IMR-90 (cell line): ENCODE data around the gene IL4R. TPM values are rescaled to one million over a fixed set of nuclear protein-coding genes. Genes with fewer than 3 reads are reported as not detected.

Source experiments
- ATAC-seq: fragments of 200-7000 bp; cut with Tn5 transposase; 2 replicates; pipeline ENCODE4 v1.9.1; 2020; ENCODE audit warnings: low read depth, mild to moderate bottlenecking, moderate library complexity
- BruUV-seq: library from RNA; stranded (reverse); fragments of 400-500 nt; replicated peaks from 2 replicates; lab custom pipeline; 2021; lab: Mats Ljungman, UMichigan
- CTCF ChIA-PET: fragments of 300-600 bp; formaldehyde crosslinking; extraction: SDS; loops from one replicate; lab custom pipeline; 2021; ENCODE audit warnings: antibody characterized with exemption; lab: Yijun Ruan, JAX
- POLR2A ChIA-PET: fragments of 300-600 bp; sonication (Branson Sonifier 250); formaldehyde crosslinking; loops from one replicate; lab custom pipeline; 2022; ENCODE audit warnings: antibody characterized with exemption; ENCODE audit not compliant: unreplicated experiment; lab: Charles Lee
- DNase-seq: peaks from one replicate; pipeline ENCODE4 v3.0.0; 2013
- H2AFZ ChIP-seq: replicated peaks from 2 replicates; pipeline ENCODE3; 2013; ENCODE audit warnings: low read length, mild to moderate bottlenecking; ENCODE audit not compliant: poor library complexity
- H2AK5ac ChIP-seq: 2 replicates; pipeline ENCODE4 v1.6.1; 2013; ENCODE audit warnings: low read depth, low read length, inconsistent platforms
- H2AK9ac ChIP-seq: replicated peaks from 2 replicates; pipeline ENCODE3; 2013; ENCODE audit warnings: mild to moderate bottlenecking, low read depth, low read length, moderate library complexity; ENCODE audit not compliant: poor library complexity
- H2BK120ac ChIP-seq: 2 replicates; pipeline ENCODE4 v1.6.1; 2013; ENCODE audit warnings: low read depth, low read length, inconsistent platforms
- H2BK15ac ChIP-seq: 3 replicates; pipeline ENCODE4 v1.6.1; 2013; ENCODE audit warnings: low read depth, low read length, inconsistent platforms
- H2BK20ac ChIP-seq: 2 replicates; pipeline ENCODE4 v1.6.1; 2013; ENCODE audit warnings: low read depth, mild to moderate bottlenecking, inconsistent platforms, low read length, moderate library complexity
- H2BK5ac ChIP-seq: 2 replicates; pipeline ENCODE4 v1.6.1; 2013; ENCODE audit warnings: mild to moderate bottlenecking, low read depth, low read length, inconsistent platforms; ENCODE audit not compliant: poor library complexity, severe bottlenecking
- H3K14ac ChIP-seq: replicated peaks from 2 replicates; pipeline ENCODE4 v1.6.1; 2013; ENCODE audit warnings: low read depth, low read length, inconsistent platforms
- H3K18ac ChIP-seq: 2 replicates; pipeline ENCODE4 v1.6.1; 2013; ENCODE audit warnings: low read depth, low read length, control low read depth
- H3K23ac ChIP-seq: 2 replicates; pipeline ENCODE4 v1.6.1; 2013; ENCODE audit warnings: low read depth, low read length, inconsistent platforms
- H3K27ac ChIP-seq: 2 replicates; pipeline ENCODE4 v1.5.1; 2013; ENCODE audit warnings: mild to moderate bottlenecking, control low read depth, low read length; ENCODE audit not compliant: insufficient read depth
- H3K27me3 ChIP-seq: 2 replicates; pipeline ENCODE4 v1.6.1; 2013; ENCODE audit warnings: low read length; ENCODE audit not compliant: control insufficient read depth, insufficient read depth
- H3K36me3 ChIP-seq: 2 replicates; pipeline ENCODE4 v1.6.1; 2013; ENCODE audit warnings: low read length, mixed read lengths; ENCODE audit not compliant: control insufficient read depth, insufficient read depth
- H3K4ac ChIP-seq: 2 replicates; pipeline ENCODE4 v1.6.1; 2013; ENCODE audit warnings: low read depth, low read length, inconsistent platforms
- H3K4me1 ChIP-seq: 2 replicates; pipeline ENCODE4 v1.6.1; 2013; ENCODE audit warnings: low read length, mixed read lengths; ENCODE audit not compliant: control insufficient read depth, insufficient read depth
- H3K4me2 ChIP-seq: 2 replicates; pipeline ENCODE4 v1.6.1; 2013; ENCODE audit warnings: low read depth, mild to moderate bottlenecking, control low read depth, low read length, moderate library complexity
- H3K4me3 ChIP-seq: 2 replicates; pipeline ENCODE4 v1.5.1; 2013; ENCODE audit warnings: low read depth, mild to moderate bottlenecking, control low read depth, low read length, moderate library complexity; ENCODE audit not compliant: insufficient read depth
- H3K56ac ChIP-seq: 2 replicates; pipeline ENCODE4 v1.6.1; 2013; ENCODE audit warnings: low read length, inconsistent platforms; ENCODE audit not compliant: insufficient read depth; ENCODE audit errors: extremely low read depth
- H3K79me1 ChIP-seq, 2 experiments: 2 replicates each; pipeline ENCODE4 v1.6.1; 2013; ENCODE audit warnings: low read length in 2 of 2, inconsistent platforms in 1 of 2, low read depth in 1 of 2
- H3K9ac ChIP-seq: 2 replicates; pipeline ENCODE4 v1.6.1; 2013; ENCODE audit warnings: low read depth, low read length, control low read depth
- H3K9me1 ChIP-seq: 2 replicates; pipeline ENCODE4 v1.6.1; 2013; ENCODE audit warnings: low read length, inconsistent platforms; ENCODE audit not compliant: insufficient read depth
- H3K9me3 ChIP-seq: 2 replicates; pipeline ENCODE4 v1.6.1; 2013; ENCODE audit warnings: low read length; ENCODE audit not compliant: control insufficient read depth, insufficient read depth
- H4K20me1 ChIP-seq: 2 replicates; pipeline ENCODE4 v1.6.1; 2013; ENCODE audit warnings: low read length, inconsistent platforms; ENCODE audit not compliant: insufficient read depth
- H4K5ac ChIP-seq: 2 replicates; pipeline ENCODE4 v1.6.1; 2013; ENCODE audit warnings: mild to moderate bottlenecking, low read depth, low read length, control low read depth
- H4K8ac ChIP-seq, 2 experiments: 2 replicates each; pipeline ENCODE4 v1.6.1; 2013; ENCODE audit warnings: low read depth in 2 of 2, low read length in 2 of 2, control low read depth in 1 of 2, inconsistent platforms in 1 of 2
- H4K91ac ChIP-seq: 2 replicates; pipeline ENCODE4 v1.6.1; 2013; ENCODE audit warnings: low read depth, low read length, inconsistent platforms; ENCODE audit not compliant: insufficient read depth
- CEBPB ChIP-seq: IDR thresholded peaks from 2 replicates; pipeline ENCODE4 v1.6.1; 2012; ENCODE audit warnings: low read depth, low read length, improper control_type of control experiment
- CHD1 ChIP-seq: IDR thresholded peaks from 2 replicates; pipeline ENCODE4 v1.6.1; 2012; ENCODE audit warnings: low read depth, low read length, improper control_type of control experiment
- MXI1 ChIP-seq: IDR thresholded peaks from 2 replicates; pipeline ENCODE4 v1.6.1; 2012; ENCODE audit warnings: low read depth, mild to moderate bottlenecking, low read length, moderate library complexity, borderline replicate concordance
- POLR2A ChIP-seq: IDR thresholded peaks from 2 replicates; pipeline ENCODE4 v1.6.1; 2012; ENCODE audit warnings: mild to moderate bottlenecking, low read depth, low read length
- RCOR1 ChIP-seq: IDR thresholded peaks from 2 replicates; pipeline ENCODE4 v1.6.1; 2012; ENCODE audit warnings: mild to moderate bottlenecking, low read length, improper control_type of control experiment; ENCODE audit not compliant: insufficient replicate concordance
- WGBS, 2 experiments: methylation state at CpG; one replicate each; pipeline versions ENCODE4 v1.1.5 to v1.1.7; 2013; ENCODE audit warnings: missing lambda C conversion rate in 2 of 2; ENCODE audit not compliant: insufficient read length in 1 of 2; ENCODE audit errors: extremely low coverage in 2 of 2; 5-methylcytosine and 5-hydroxymethylcytosine counted together
- dilution Hi-C: fragments of 300-500 bp; cut with HindIII; formaldehyde crosslinking; loops from one replicate; pipeline ENCODE4 v1.14.3; 2018; ENCODE audit warnings: low sequenced_read_pairs; ENCODE audit not compliant: unreplicated experiment
- in situ Hi-C: fragments of 300-500 bp; cut with MboI; formaldehyde crosslinking; loops from 3 replicates; pipeline ENCODE4 v1.14.3; 2019; ENCODE audit warnings: low sequenced_read_pairs, inconsistent platforms, mixed read lengths
- intact Hi-C: fragments of 100-400 bp; cut with micrococcal nuclease; formaldehyde crosslinking; loops from 2 replicates; pipeline ENCODE4 v1.10.0; 2022
- polyA plus RNA-seq, 3 experiments: library from polyadenylated mRNA; depleted of rRNA; stranded (reverse); fragments of >200 nt; gene quantifications; 2 replicates each; pipeline ENCODE4 v1.2.3, GENCODE V29; 2012; ENCODE audit warnings: low replicate concordance in 1 of 3
- total RNA-seq: library from RNA; depleted of rRNA; stranded (reverse); fragments of >200 nt; gene quantifications from 2 replicates; pipeline ENCODE4 v1.2.3, GENCODE V29; 2012

Gene IL4R
- total and polyA plus RNA-seq, 2 of the 4 experiments (the other 2 are of a cell fraction) = 6.3 to 18.7 TPM

- no peak for TF ChIP-seq POLR2A
- TF ChIP-seq MXI1 = no peak
- no peak for TF ChIP-seq RCOR1
- TF ChIP-seq CHD1 = no peak
- TF ChIP-seq CEBPB = no peak
- Histone ChIP-seq H3K9me3 (no peaks in the 10 kb centered on the region), H3K27me3 (no peaks in the 10 kb centered on the region), H3K18ac (no peak overlapping the region), H4K91ac (no peak overlapping the region), H3K27ac (no peak overlapping the region), H3K36me3 (peaks cover 89% of the 10 kb centered on the region), H3K4me1 (no peaks in the 10 kb centered on the region), H3K9me1 (peaks cover 19% of the 10 kb centered on the region), H4K8ac (no peak overlapping the region), H4K5ac (no peak overlapping the region), H3K4me3 (no peak overlapping the region), H2AK5ac (no peak overlapping the region), H3K79me1 (peaks cover 53 to 76% of the 10 kb centered on the region in 2 experiments), H2BK15ac (no peak overlapping the region), H3K9ac (no peak overlapping the region), H2AFZ (no peak overlapping the region), H2BK5ac (no peak overlapping the region), H2BK120ac (no peak overlapping the region), H3K14ac (no peak overlapping the region), H3K4me2 (no peak overlapping the region), H3K23ac (no peak overlapping the region), H3K4ac (no peak overlapping the region), H2BK20ac (no peak overlapping the region), H3K56ac (no peak overlapping the region), H4K20me1 (peaks cover 9% of the 10 kb centered on the region; the same call in 1 of the 2 replicates), H2AK9ac (no peak overlapping the region)
- ChIA-PET CTCF (no interaction called here), POLR2A (no interaction called here)
- dilution Hi-C loops (no loop called here), intact Hi-C loops (no loop called here), in situ Hi-C loops (no loop called here)
- no peak for DNase-seq
- 96% methylated on average over 6 of the region's 15 CpGs; no CpG with 5 or more reads in 1 of the 2 experiments for WGBS, 2 experiments
- ATAC-seq = no peak
- no TSS peak for BruUV-seq
Measured at GRCh38 chr16:27344721-27345120, 30.9 kb downstream of the IL4R start.
